ENCODE measurements around the gene OR9K2.
"Not testable (repeated sequence)": the region's sequence is repeated elsewhere in the genome, so short reads cannot be mapped to it uniquely, and the experiment has no call there.

Gene OR9K2

GRCh38 chr12:55126106-55126505 lies at the start of gene OR9K2:
TSS of gene OR9K2 (plus strand) at chr12:55126406. CDS start at chr12:55129835, 3,429 bp downstream.
- DNase-seq (ENCODE audit: low spot score) = no peak

- DNase-seq (ENCODE audit: low spot score) = no peak
Measured at GRCh38 chr12:55092579-55092978, 33.6 kb upstream of the OR9K2 start.

GRCh38 chr12:55112378-55112875 lies 13.8 kb upstream of the OR9K2 start:
- no peak for DNase-seq (ENCODE audit: low spot score)

- no peak for DNase-seq (ENCODE audit: low spot score)
Measured at GRCh38 chr12:55116152-55116551, 10.1 kb upstream of the OR9K2 start.

GRCh38 chr12:55132816-55133215 lies 6.6 kb downstream of the OR9K2 start:
- no peak for DNase-seq (ENCODE audit: low spot score)

GRCh38 chr12:55142669-55143565 lies 16.7 kb downstream of the OR9K2 start:
- peak; percentile 64 for DNase-seq (ENCODE audit: low spot score)

GRCh38 chr12:55143566-55143870 lies 17.3 kb downstream of the OR9K2 start:
- no peak for DNase-seq (ENCODE audit: low spot score)

GRCh38 chr12:55167010-55167640 lies 40.9 kb downstream of the OR9K2 start:
- not testable (repeated sequence) for DNase-seq (ENCODE audit: low spot score)

GRCh38 chr12:55171445-55171844 lies 45.2 kb downstream of the OR9K2 start:
- DNase-seq (ENCODE audit: low spot score) = no peak

GRCh38 chr12:55171846-55172245 lies 45.6 kb downstream of the OR9K2 start:
- not testable (repeated sequence) for DNase-seq (ENCODE audit: low spot score)

- no peak for DNase-seq (ENCODE audit: low spot score)
Measured at GRCh38 chr12:55172686-55173085, 46.5 kb downstream of the OR9K2 start.

GRCh38 chr12:55173456-55173855 lies 47.2 kb downstream of the OR9K2 start:
- no peak for DNase-seq (ENCODE audit: low spot score)

All from SW480 (cell line).